GM12878 (cell line): ENCODE data around the gene UBASH3A. TPM values are rescaled to one million over a fixed set of nuclear protein-coding genes. Genes with fewer than 3 reads are reported as not detected.

Source experiments
- CHD2 ChIP-seq: IDR thresholded peaks from 2 replicates; pipeline ENCODE4 v1.6.1; 2011; ENCODE audit warnings: low read depth, low read length, improper control_type of control experiment, borderline replicate concordance
- CREB1 ChIP-seq: IDR thresholded peaks from 2 replicates; pipeline ENCODE4 v1.6.1; 2012; ENCODE audit warnings: low read depth, mild to moderate bottlenecking, inconsistent platforms
- CREM ChIP-seq: IDR thresholded peaks from 2 replicates; pipeline ENCODE4 v1.6.1; 2014; ENCODE audit warnings: antibody characterized with exemption, low read depth
- E2F4 ChIP-seq: IDR thresholded peaks from 2 replicates; pipeline ENCODE4 v1.6.1; 2012; ENCODE audit warnings: low read depth, low read length, improper control_type of control experiment
- HDGF ChIP-seq: fragments of 450-650 bp; IDR thresholded peaks from 2 replicates; pipeline ENCODE4 v1.6.1; 2016; ENCODE audit warnings: antibody characterized with exemption
- IKZF1 ChIP-seq: fragments of 450-650 bp; conservative IDR thresholded peaks from 2 replicates; pipeline ENCODE4 v1.6.1; 2017; ENCODE audit warnings: antibody characterized with exemption, mild to moderate bottlenecking
- RCOR1 ChIP-seq: conservative IDR thresholded peaks from 2 replicates; pipeline ENCODE4 v1.6.1; 2012; ENCODE audit warnings: low read depth, low read length, improper control_type of control experiment
- SIN3A ChIP-seq: IDR thresholded peaks from 2 replicates; pipeline ENCODE4 v1.6.1; 2012; ENCODE audit warnings: low read depth, low read length, improper control_type of control experiment
- SREBF2 ChIP-seq: IDR thresholded peaks from 2 replicates; pipeline ENCODE4 v1.6.1; 2012; ENCODE audit warnings: mild to moderate bottlenecking, low read length
- SRF ChIP-seq, 2 experiments: IDR thresholded peaks; 2 replicates each; pipeline ENCODE4 v1.6.1; 2011; ENCODE audit warnings: low read depth in 2 of 2, low read length in 2 of 2, mild to moderate bottlenecking in 1 of 2, moderate library complexity in 1 of 2
- ZNF207 ChIP-seq: fragments of 450-650 bp; IDR thresholded peaks from 2 replicates; pipeline ENCODE4 v1.6.1; 2014; ENCODE audit warnings: antibody characterized with exemption, mild to moderate bottlenecking, borderline replicate concordance
- ZNF384 ChIP-seq: IDR thresholded peaks from 2 replicates; pipeline ENCODE4 v1.6.1; 2012; ENCODE audit warnings: low read depth, mild to moderate bottlenecking, low read length, improper control_type of control experiment, borderline replicate concordance
- polyA plus RNA-seq, 11 experiments: library from polyadenylated mRNA; depleted of rRNA in 4 of 11; unstranded in 6 of 11; stranded (reverse) in 5 of 11; fragments of >200 nt; fragmentation: Nextera tagmentation in 4 of 11; fragmentation: Illumina TruSeq in 1 of 11; extraction: Ambion mirVana in 4 of 11; extraction: Trizol in 1 of 11; gene quantifications; 1 replicate in 1 of 11; 2 replicates in 10 of 11; pipeline versions ENCODE4 v1.2.1 to v1.2.3, GENCODE V29; 2011 to 2016; ENCODE audit warnings: inconsistent platforms in 2 of 11, missing spikeins in 2 of 11, low read depth in 1 of 11
- total RNA-seq, 4 experiments: library from RNA; depleted of rRNA in 3 of 4; stranded (reverse); fragments of >200 nt in 3 of 4; fragmentation: Illumina TruSeq in 1 of 4; extraction: Trizol in 1 of 4; gene quantifications; 2 replicates each; pipeline versions ENCODE4 v1.2.1 to v1.2.3, GENCODE V29; 2013 to 2021
- TF ChIP-seq, protein P1 (sequence below): fragments of 450-650 bp; IDR thresholded peaks from 2 replicates; pipeline ENCODE4 v1.6.1; 2017; ENCODE audit warnings: mild to moderate bottlenecking, moderate library complexity
- TF ChIP-seq, protein P2 (sequence below): fragments of 450-650 bp; IDR thresholded peaks from 2 replicates; pipeline ENCODE4 v1.6.1; 2017; ENCODE audit warnings: antibody characterized with exemption, mild to moderate bottlenecking, moderate library complexity

UBASH3A gene
- total and polyA plus RNA-seq, 10 of the 15 experiments (the other 5 are each of a cell fraction or from before 2014, with no cell fraction given) = 0.04 to 0.39 (median 0.23) TPM; not detected in 1

GRCh38 chr21:42425591-42425990 is 21.9 kb downstream of the UBASH3A start (continued):
- TF ChIP-seq, protein P1, sequence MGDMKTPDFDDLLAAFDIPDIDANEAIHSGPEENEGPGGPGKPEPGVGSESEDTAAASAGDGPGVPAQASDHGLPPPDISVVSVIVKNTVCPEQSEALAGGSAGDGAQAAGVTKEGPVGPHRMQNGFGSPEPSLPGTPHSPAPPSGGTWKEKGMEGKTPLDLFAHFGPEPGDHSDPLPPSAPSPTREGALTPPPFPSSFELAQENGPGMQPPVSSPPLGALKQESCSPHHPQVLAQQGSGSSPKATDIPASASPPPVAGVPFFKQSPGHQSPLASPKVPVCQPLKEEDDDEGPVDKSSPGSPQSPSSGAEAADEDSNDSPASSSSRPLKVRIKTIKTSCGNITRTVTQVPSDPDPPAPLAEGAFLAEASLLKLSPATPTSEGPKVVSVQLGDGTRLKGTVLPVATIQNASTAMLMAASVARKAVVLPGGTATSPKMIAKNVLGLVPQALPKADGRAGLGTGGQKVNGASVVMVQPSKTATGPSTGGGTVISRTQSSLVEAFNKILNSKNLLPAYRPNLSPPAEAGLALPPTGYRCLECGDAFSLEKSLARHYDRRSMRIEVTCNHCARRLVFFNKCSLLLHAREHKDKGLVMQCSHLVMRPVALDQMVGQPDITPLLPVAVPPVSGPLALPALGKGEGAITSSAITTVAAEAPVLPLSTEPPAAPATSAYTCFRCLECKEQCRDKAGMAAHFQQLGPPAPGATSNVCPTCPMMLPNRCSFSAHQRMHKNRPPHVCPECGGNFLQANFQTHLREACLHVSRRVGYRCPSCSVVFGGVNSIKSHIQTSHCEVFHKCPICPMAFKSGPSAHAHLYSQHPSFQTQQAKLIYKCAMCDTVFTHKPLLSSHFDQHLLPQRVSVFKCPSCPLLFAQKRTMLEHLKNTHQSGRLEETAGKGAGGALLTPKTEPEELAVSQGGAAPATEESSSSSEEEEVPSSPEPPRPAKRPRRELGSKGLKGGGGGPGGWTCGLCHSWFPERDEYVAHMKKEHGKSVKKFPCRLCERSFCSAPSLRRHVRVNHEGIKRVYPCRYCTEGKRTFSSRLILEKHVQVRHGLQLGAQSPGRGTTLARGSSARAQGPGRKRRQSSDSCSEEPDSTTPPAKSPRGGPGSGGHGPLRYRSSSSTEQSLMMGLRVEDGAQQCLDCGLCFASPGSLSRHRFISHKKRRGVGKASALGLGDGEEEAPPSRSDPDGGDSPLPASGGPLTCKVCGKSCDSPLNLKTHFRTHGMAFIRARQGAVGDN = no peak
- TF ChIP-seq, protein P2, sequence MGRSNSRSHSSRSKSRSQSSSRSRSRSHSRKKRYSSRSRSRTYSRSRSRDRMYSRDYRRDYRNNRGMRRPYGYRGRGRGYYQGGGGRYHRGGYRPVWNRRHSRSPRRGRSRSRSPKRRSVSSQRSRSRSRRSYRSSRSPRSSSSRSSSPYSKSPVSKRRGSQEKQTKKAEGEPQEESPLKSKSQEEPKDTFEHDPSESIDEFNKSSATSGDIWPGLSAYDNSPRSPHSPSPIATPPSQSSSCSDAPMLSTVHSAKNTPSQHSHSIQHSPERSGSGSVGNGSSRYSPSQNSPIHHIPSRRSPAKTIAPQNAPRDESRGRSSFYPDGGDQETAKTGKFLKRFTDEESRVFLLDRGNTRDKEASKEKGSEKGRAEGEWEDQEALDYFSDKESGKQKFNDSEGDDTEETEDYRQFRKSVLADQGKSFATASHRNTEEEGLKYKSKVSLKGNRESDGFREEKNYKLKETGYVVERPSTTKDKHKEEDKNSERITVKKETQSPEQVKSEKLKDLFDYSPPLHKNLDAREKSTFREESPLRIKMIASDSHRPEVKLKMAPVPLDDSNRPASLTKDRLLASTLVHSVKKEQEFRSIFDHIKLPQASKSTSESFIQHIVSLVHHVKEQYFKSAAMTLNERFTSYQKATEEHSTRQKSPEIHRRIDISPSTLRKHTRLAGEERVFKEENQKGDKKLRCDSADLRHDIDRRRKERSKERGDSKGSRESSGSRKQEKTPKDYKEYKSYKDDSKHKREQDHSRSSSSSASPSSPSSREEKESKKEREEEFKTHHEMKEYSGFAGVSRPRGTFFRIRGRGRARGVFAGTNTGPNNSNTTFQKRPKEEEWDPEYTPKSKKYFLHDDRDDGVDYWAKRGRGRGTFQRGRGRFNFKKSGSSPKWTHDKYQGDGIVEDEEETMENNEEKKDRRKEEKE = no peak
- no peak for TF ChIP-seq SRF (IDR thresholded peaks at IDR 0.05; ENCODE audit: low read depth in 2 of 2, low read length in 2 of 2)
- no peak for TF ChIP-seq ZNF384
- TF ChIP-seq ZNF207 = no peak
- no peak for TF ChIP-seq HDGF
- TF ChIP-seq CHD2 = 0 out of 2 replicates have a peak, but pooled peaks have one; percentile 45
- TF ChIP-seq RCOR1 = no peak
- no peak for TF ChIP-seq E2F4
- TF ChIP-seq CREB1 = no peak
- TF ChIP-seq IKZF1 = no peak
- TF ChIP-seq SIN3A = no peak
- TF ChIP-seq SREBF2 = no peak
- no peak for TF ChIP-seq CREM
